SU-DHL-6 (cell line): ENCODE data around the gene RASSF5.

Experiments
- EZH2phosphoT487 ChIP-seq: fragments of 200-600 bp; sonication (generic), shearing (Covaris generic); conservative IDR thresholded peaks from 2 replicates; pipeline ENCODE4 v1.6.1; 2018; ENCODE audit warnings: mild to moderate bottlenecking, antibody characterized with exemption, low read length, moderate library complexity, mixed read lengths
- TF ChIP-seq, protein P1 (sequence below): fragments of 200-600 bp; sonication (generic); IDR thresholded peaks from one replicate; pipeline ENCODE4 v1.5.1; 2017; ENCODE audit warnings: antibody characterized with exemption, mild to moderate bottlenecking, low read length, moderate library complexity; ENCODE audit not compliant: insufficient read depth, poor library complexity, severe bottlenecking

DNA sequence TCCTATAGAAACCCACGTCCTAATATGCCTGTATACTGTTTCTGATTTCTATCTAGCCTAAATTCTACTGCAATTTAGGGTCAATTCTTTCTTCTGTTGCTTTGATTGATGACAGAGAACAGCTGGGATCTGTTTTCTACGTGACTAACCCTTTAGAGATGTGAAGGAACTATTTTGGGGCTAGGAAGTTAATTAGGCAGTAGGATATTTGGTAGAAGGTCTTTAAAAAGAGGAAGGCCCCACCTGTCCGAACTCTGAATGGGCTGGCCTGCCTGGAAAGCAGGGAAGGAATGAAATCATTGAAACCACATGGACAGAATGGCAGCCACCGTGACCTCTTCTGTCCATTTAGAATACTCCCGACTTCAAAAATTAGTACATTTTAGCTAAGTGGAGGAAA lies 83.9 kb downstream of the RASSF5 start:
- no peak for TF ChIP-seq EZH2phosphoT487
- TF ChIP-seq, protein P1, sequence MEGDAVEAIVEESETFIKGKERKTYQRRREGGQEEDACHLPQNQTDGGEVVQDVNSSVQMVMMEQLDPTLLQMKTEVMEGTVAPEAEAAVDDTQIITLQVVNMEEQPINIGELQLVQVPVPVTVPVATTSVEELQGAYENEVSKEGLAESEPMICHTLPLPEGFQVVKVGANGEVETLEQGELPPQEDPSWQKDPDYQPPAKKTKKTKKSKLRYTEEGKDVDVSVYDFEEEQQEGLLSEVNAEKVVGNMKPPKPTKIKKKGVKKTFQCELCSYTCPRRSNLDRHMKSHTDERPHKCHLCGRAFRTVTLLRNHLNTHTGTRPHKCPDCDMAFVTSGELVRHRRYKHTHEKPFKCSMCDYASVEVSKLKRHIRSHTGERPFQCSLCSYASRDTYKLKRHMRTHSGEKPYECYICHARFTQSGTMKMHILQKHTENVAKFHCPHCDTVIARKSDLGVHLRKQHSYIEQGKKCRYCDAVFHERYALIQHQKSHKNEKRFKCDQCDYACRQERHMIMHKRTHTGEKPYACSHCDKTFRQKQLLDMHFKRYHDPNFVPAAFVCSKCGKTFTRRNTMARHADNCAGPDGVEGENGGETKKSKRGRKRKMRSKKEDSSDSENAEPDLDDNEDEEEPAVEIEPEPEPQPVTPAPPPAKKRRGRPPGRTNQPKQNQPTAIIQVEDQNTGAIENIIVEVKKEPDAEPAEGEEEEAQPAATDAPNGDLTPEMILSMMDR, result no peak
